ENCODE data around the gene ANXA7. TPM values are rescaled to one million over a fixed set of nuclear protein-coding genes. Genes with fewer than 3 reads are reported as not detected.
A peak's percentile ranks its signal among the peaks of the same experiment; 100 is the strongest.

Gene ANXA7
- total RNA-seq, 3 donors from 2014 or later = 120 to 169 (median 123) TPM

DNA sequence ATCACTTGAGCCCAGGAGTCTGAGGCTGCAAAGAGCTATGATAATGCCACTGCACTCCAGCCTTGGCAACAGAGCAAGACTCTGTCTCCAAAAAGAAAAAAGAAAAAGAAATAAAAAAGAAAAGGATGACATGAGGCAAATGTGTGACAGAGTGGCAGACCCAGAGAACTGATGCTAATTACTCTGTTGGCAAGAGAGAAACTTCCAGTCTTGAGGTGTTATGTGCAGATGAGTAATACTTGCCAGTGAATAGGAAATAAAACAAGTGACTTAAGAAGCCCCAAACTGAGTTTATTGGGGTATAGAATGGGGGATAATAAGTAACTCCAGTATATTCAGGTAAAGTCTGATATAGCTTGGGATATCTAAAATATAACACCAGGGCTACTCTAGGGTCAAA lies 9.5 kb upstream of the ANXA7 start:
- no peaks in the 10 kb centered on the region for H3K4me1 ChIP-seq
- H3K4me3 ChIP-seq = no peak overlapping the region
- H3K36me3 ChIP-seq = peaks cover 6% of the 10 kb centered on the region
- H3K9me3 ChIP-seq = no peaks in the 10 kb centered on the region
- TF ChIP-seq POLR2A (IDR thresholded peaks at IDR 0.05) = no peak
- H3K27ac ChIP-seq = no peak overlapping the region
- no peaks in the 10 kb centered on the region for H3K27me3 ChIP-seq
- DNase-seq (ENCODE audit: low spot score in 2 of 2) = no peak
- intact Hi-C loops (cut with DNase I; ENCODE audit: low total_unique reads) = loop anchor here (5.0 kb wide), 1 partner anchor 304 kb away; no protein-coding TSS in a partner anchor

- no peaks in the 10 kb centered on the region for H3K9me3 ChIP-seq
- H3K36me3 ChIP-seq = no peaks in the 10 kb centered on the region
- no peaks in the 10 kb centered on the region for H3K4me1 ChIP-seq
- no peak overlapping the region for H3K4me3 ChIP-seq
- no peak for TF ChIP-seq POLR2AphosphoS5 (IDR thresholded peaks at IDR 0.05)
- no peak for TF ChIP-seq POLR2A (IDR thresholded peaks at IDR 0.05)
- TF ChIP-seq CTCF (IDR thresholded peaks at IDR 0.05) = no peak
- no peak for DNase-seq (ENCODE audit: low spot score in 2 of 2)
- no peaks in the 10 kb centered on the region for H3K27me3 ChIP-seq
- H3K27ac ChIP-seq = no peak overlapping the region
- intact Hi-C loops (cut with DNase I; ENCODE audit: low total_unique reads) = loop anchor here (10.0 kb wide), 1 partner anchor 1028 kb away; no protein-coding TSS in a partner anchor
These were observed 2.7 kb upstream of the ANXA7 start for GRCh38 chr10:73416571-73416970.

DNA sequence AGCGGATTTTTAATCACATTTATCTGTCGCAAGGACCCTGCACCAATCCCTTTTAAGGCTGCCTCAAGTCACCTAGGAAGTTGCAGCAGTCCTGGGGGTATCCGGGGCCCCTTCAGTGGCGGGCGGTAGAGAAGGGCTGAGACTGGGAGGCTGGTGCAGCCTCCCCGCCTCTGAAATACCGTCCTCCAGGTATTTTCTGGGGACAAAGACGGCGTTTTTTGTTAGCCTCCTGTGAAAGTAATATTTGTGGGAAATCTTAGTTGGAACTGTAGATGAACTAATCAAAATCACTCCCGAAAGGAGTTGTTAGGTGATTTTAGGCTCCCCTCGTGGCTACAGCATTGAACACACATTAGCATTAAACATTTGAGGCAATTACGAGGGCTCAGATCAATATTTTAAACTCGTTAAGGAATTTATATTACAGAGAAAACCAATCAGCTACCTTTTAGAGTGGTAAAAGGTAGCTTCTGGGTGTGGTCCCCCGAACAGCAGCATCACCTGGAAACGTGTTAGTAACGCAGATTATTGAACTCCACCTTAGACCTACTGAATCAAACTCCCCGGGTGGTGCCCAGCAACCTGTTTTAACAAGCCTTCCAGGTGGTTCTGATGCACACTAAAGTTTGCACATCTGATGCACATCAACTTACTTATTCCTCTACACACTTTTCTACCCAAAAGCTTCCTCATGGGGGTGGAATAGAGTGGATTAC lies 530 bp upstream of the ANXA7 start:
- Histone ChIP-seq H3K9me3 (no peaks in the 10 kb centered on the region), H3K27ac (peak overlapping the region; percentile 98), H3K27me3 (no peaks in the 10 kb centered on the region), H3K4me3 (peak overlapping the region; percentile 75 to 91 (median 88)), H3K4me1 (no peaks in the 10 kb centered on the region), H3K36me3 (no peaks in the 10 kb centered on the region)
- TF ChIP-seq POLR2A (IDR thresholded peaks at IDR 0.05) (no peak), CTCF (IDR thresholded peaks at IDR 0.05) (peak in 1 of 3 donors; percentile 28)
- DNase-seq (ENCODE audit: low spot score in 2 of 2) = no peak
- intact Hi-C loops (cut with DNase I; ENCODE audit: low total_unique reads) = loop anchor here (10.0 kb wide), 1 partner anchor 1030 kb away; no protein-coding TSS in a partner anchor

DNA sequence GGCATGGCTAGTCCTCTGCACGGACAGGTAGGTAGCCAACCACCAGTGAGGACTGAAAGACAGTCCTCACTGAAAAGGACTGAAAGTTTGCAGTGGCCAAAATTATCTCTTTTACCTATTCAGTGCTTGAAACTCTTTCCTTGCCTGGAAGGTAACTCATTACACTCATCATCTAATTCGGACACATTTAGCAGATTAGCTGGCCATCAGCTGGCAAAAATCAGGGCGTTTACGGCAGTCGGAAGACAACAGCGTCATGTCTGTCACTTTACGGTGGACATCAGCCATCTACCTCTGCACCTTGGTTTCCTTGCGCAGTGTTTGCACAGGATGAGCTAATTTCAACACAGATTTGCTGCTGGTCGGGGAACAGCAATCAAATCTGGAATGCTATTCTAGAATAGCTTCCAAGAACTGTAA lies 740 bp downstream of the ANXA7 start:
- H3K4me3 ChIP-seq = peak overlapping the region; percentile 75 to 91 (median 88)
- H3K9me3 ChIP-seq = no peaks in the 10 kb centered on the region
- peak; percentile 52 to 57 for DNase-seq (ENCODE audit: low spot score in 2 of 2)
- H3K27ac ChIP-seq = peak overlapping the region; percentile 98
- H3K27me3 ChIP-seq = no peaks in the 10 kb centered on the region
- intact Hi-C loops (cut with DNase I; ENCODE audit: low total_unique reads) = loop anchor here (10.0 kb wide), 1 partner anchor 1032 kb away; no protein-coding TSS in a partner anchor
- H3K36me3 ChIP-seq = no peaks in the 10 kb centered on the region
- no peak for TF ChIP-seq POLR2A (IDR thresholded peaks at IDR 0.05)
- TF ChIP-seq CTCF (IDR thresholded peaks at IDR 0.05) = no peak
- no peak for TF ChIP-seq POLR2AphosphoS5 (IDR thresholded peaks at IDR 0.05)
- no peaks in the 10 kb centered on the region for H3K4me1 ChIP-seq

GRCh38 chr10:73410897-73411296 lies 3.0 kb downstream of the ANXA7 start:
- Histone ChIP-seq H3K27ac (no peak overlapping the region), H3K4me3 (no peak overlapping the region), H3K36me3 (no peaks in the 10 kb centered on the region), H3K9me3 (no peaks in the 10 kb centered on the region), H3K27me3 (no peaks in the 10 kb centered on the region), H3K4me1 (no peaks in the 10 kb centered on the region)
- TF ChIP-seq POLR2A (IDR thresholded peaks at IDR 0.05) = no peak
- TF ChIP-seq POLR2AphosphoS5 (IDR thresholded peaks at IDR 0.05) = no peak
- no peak for TF ChIP-seq CTCF (IDR thresholded peaks at IDR 0.05)
- DNase-seq (ENCODE audit: low spot score in 2 of 2) = no peak
- intact Hi-C loops (cut with DNase I; ENCODE audit: low total_unique reads) = loop anchor here (10.0 kb wide), 1 partner anchor 1034 kb away; no protein-coding TSS in a partner anchor

All from breast epithelium (tissue), 4 donors.